NCI-H510A treated with DMSO at 0.1 percent for 48 hours (cell line): ENCODE results near the gene C19orf53.

Experiments used
- DNase-seq: peaks from one replicate; lab custom pipeline; 2025; lab: John Stamatoyannopoulos, UW

C19orf53 gene

GRCh38 chr19:13796301-13797057 is 22.2 kb downstream of the C19orf53 start:
- no peak for DNase-seq

GRCh38 chr19:13797058-13797440 is 22.8 kb downstream of the C19orf53 start:
- DNase-seq: no peak

GRCh38 chr19:13797870-13798269 is 23.6 kb downstream of the C19orf53 start:
- DNase-seq: no peak

- no peak for DNase-seq
Observed at GRCh38 chr19:13799669-13800068, 25.4 kb downstream of the C19orf53 start.

GRCh38 chr19:13803038-13803437 is 28.8 kb downstream of the C19orf53 start:
- no peak for DNase-seq

GRCh38 chr19:13804830-13805683 is 30.8 kb downstream of the C19orf53 start:
- DNase-seq: no peak

GRCh38 chr19:13806728-13807127 is 32.5 kb downstream of the C19orf53 start:
- no peak for DNase-seq

GRCh38 chr19:13807421-13808021 is 33.3 kb downstream of the C19orf53 start:
- DNase-seq: no peak

- no peak for DNase-seq
Observed at GRCh38 chr19:13808856-13809255, 34.6 kb downstream of the C19orf53 start.

GRCh38 chr19:13812544-13812943 is 38.3 kb downstream of the C19orf53 start:
- no peak for DNase-seq

GRCh38 chr19:13813147-13813546 is 38.9 kb downstream of the C19orf53 start:
- no peak for DNase-seq

GRCh38 chr19:13814550-13814949 is 40.3 kb downstream of the C19orf53 start:
- DNase-seq: no peak

- peak; percentile 96 for DNase-seq
Observed at GRCh38 chr19:13817018-13817614, 42.9 kb downstream of the C19orf53 start.

GRCh38 chr19:13817615-13818371 is 43.5 kb downstream of the C19orf53 start:
- peak; percentile 99 for DNase-seq

GRCh38 chr19:13819238-13819637 is 45.0 kb downstream of the C19orf53 start:
- DNase-seq: no peak

- no peak for DNase-seq
Observed at GRCh38 chr19:13821292-13821691, 47.0 kb downstream of the C19orf53 start.

GRCh38 chr19:13823256-13823655 is 49.0 kb downstream of the C19orf53 start:
- no peak for DNase-seq

- DNase-seq: no peak
Observed at GRCh38 chr19:13823901-13824300, 49.6 kb downstream of the C19orf53 start.

- no peak for DNase-seq
Observed at GRCh38 chr19:13824703-13825102, 50.4 kb downstream of the C19orf53 start.

- DNase-seq: no peak
Observed at GRCh38 chr19:13825489-13826441, 51.5 kb downstream of the C19orf53 start.
